K562 (cell line): ENCODE data around the gene PRKAG2. TPM values are rescaled to one million over a fixed set of nuclear protein-coding genes. Genes with fewer than 3 reads are reported as not detected.

Experiments
- ATAC-seq: fragments of 200-7000 bp; cut with Tn5 transposase; 3 replicates; pipeline ENCODE4 v1.9.1; 2020; ENCODE audit warnings: moderate library complexity
- BruUV-seq: library from RNA; stranded (reverse); fragments of 400-500 nt; replicated peaks from 2 replicates; lab custom pipeline; 2021; lab: Mats Ljungman, UMichigan
- CTCF ChIA-PET: fragments of 300-600 bp; formaldehyde crosslinking; extraction: SDS; loops from one replicate; lab custom pipeline; 2021; ENCODE audit warnings: low intra/inter-chr PET ratio; lab: Yijun Ruan, JAX
- POLR2A ChIA-PET: fragments of 300-600, 350-650 bp; sonication (Branson Sonifier 250); formaldehyde crosslinking; extraction: SDS; loops from one replicate; lab custom pipeline; 2021; ENCODE audit warnings: antibody characterized with exemption, inconsistent platforms; lab: Yijun Ruan, JAX
- DNase-seq, 4 experiments: peaks; one replicate each; pipeline versions ENCODE4 v3.0.0 to v3.0.0-alpha.2; 2011 to 2018; ENCODE audit warnings: low spot score in 3 of 4, mixed read lengths in 3 of 4; ENCODE audit errors: extremely low read depth in 1 of 4
- FAIRE-seq: peaks from 2 replicates; lab custom pipeline; 2011; peaks lifted over from hg19 to GRCh38; lab: Jason Lieb, UNC
- H2AFZ ChIP-seq: 2 replicates; pipeline ENCODE4 v1.6.0; 2011; ENCODE audit warnings: low read depth, low read length, control low read depth, inconsistent platforms
- H3K27ac ChIP-seq: fragments of 200-600 bp; 3 replicates; pipeline ENCODE4 v1.8.0; 2011; ENCODE audit warnings: low read depth, mild to moderate bottlenecking, control low read depth, inconsistent platforms, low read length, moderate library complexity, mixed read lengths; ENCODE audit errors: extremely low read depth
- H3K27me3 ChIP-seq, 2 experiments: fragments of 300-600 bp in 1 of 2; 2 replicates in 1 of 2; 3 replicates in 1 of 2; pipeline versions ENCODE4 v1.6.0 to v1.8.0; 2011; ENCODE audit warnings: inconsistent platforms in 2 of 2, low read length in 2 of 2, mild to moderate bottlenecking in 1 of 2, mixed read lengths in 1 of 2, moderate library complexity in 1 of 2; ENCODE audit not compliant: control insufficient read depth in 2 of 2, insufficient read depth in 2 of 2
- H3K36me3 ChIP-seq: fragments of 300-600 bp; 3 replicates; pipeline ENCODE4 v1.8.0; 2011; ENCODE audit warnings: mild to moderate bottlenecking, low read length, inconsistent platforms; ENCODE audit not compliant: control insufficient read depth, insufficient read depth
- H3K4me1 ChIP-seq, 2 experiments: fragments of 200-600 bp in 1 of 2; replicated peaks in 1 of 2; 2 replicates in 1 of 2; 3 replicates in 1 of 2; pipeline versions ENCODE4 v1.5.1 to v1.8.0; 2011; ENCODE audit warnings: inconsistent platforms in 2 of 2, low read length in 2 of 2, mild to moderate bottlenecking in 1 of 2, mixed read lengths in 1 of 2, moderate library complexity in 1 of 2; ENCODE audit not compliant: control insufficient read depth in 2 of 2, insufficient read depth in 2 of 2
- H3K4me2 ChIP-seq: 2 replicates; pipeline ENCODE4 v1.6.1; 2011; ENCODE audit warnings: low read length, control low read depth, inconsistent platforms, mixed read lengths; ENCODE audit not compliant: insufficient read depth
- H3K4me3 ChIP-seq: fragments of 200-600 bp; sonication (generic), shearing (Covaris generic); 2 replicates; pipeline ENCODE4 v1.5.1; 2016; ENCODE audit warnings: control low read depth, inconsistent platforms
- H3K79me2 ChIP-seq: fragments of 200-600 bp; 3 replicates; pipeline ENCODE4 v1.8.0; 2011; ENCODE audit warnings: low read length, inconsistent platforms; ENCODE audit not compliant: control insufficient read depth, insufficient read depth
- H3K9ac ChIP-seq, 2 experiments: 2 replicates each; pipeline versions ENCODE4 v1.6.0 to v1.6.1; 2011; ENCODE audit warnings: low read depth in 2 of 2, low read length in 2 of 2, control low read depth in 1 of 2, inconsistent platforms in 1 of 2, mild to moderate bottlenecking in 1 of 2, mixed read lengths in 1 of 2; ENCODE audit not compliant: insufficient read depth in 1 of 2
- H3K9me1 ChIP-seq: one replicate; pipeline ENCODE4 v1.6.0; 2011; ENCODE audit warnings: inconsistent platforms, mild to moderate bottlenecking, low read length, moderate library complexity; ENCODE audit not compliant: control insufficient read depth, insufficient read depth
- H3K9me3 ChIP-seq: replicated peaks from 2 replicates; pipeline ENCODE4 v1.5.1; 2011; ENCODE audit warnings: low read depth, low read length, inconsistent platforms; ENCODE audit not compliant: control insufficient read depth, insufficient read depth
- H4K20me1 ChIP-seq: replicated peaks from 2 replicates; pipeline ENCODE4 v1.6.1; 2011; ENCODE audit warnings: low read length, inconsistent platforms, mixed read lengths; ENCODE audit not compliant: control insufficient read depth, insufficient read depth
- ATF1 ChIP-seq, 2 experiments: fragments of 450-650 bp in 1 of 2; IDR thresholded peaks; 2 replicates each; pipeline ENCODE4 v1.6.1; 2016; ENCODE audit warnings: missing compliant biosample characterization in 1 of 2, missing genetic modification characterization in 1 of 2
- BACH1 ChIP-seq: fragments of 200-800 bp; sonication (Bioruptor generic); IDR thresholded peaks from 2 replicates; pipeline ENCODE4 v1.6.1; 2016; ENCODE audit warnings: missing genetic modification characterization, missing compliant biosample characterization
- CBFA2T3 ChIP-seq: fragments of 450-650 bp; IDR thresholded peaks from 2 replicates; pipeline ENCODE4 v1.6.1; 2017
- DEAF1 ChIP-seq: fragments of 450-650 bp; formaldehyde crosslinking; IDR thresholded peaks from 2 replicates; pipeline ENCODE4 v1.4.0; 2020; ENCODE audit warnings: mild to moderate bottlenecking, moderate library complexity
- DNMT1 ChIP-seq: fragments of 450-650 bp; IDR thresholded peaks from 2 replicates; pipeline ENCODE4 v1.6.1; 2016; ENCODE audit warnings: antibody characterized with exemption, mild to moderate bottlenecking
- ESRRA ChIP-seq: fragments of 450-650 bp; IDR thresholded peaks from 2 replicates; pipeline ENCODE4 v1.6.1; 2014; ENCODE audit warnings: low read depth, mild to moderate bottlenecking, moderate library complexity, borderline replicate concordance
- MAFF ChIP-seq: IDR thresholded peaks from 2 replicates; pipeline ENCODE4 v1.6.1; 2012; ENCODE audit warnings: low read length, improper control_type of control experiment
- MYC ChIP-seq, 2 experiments: fragments of 250-450 bp in 1 of 2; sonication (Bioruptor Pico) in 1 of 2; IDR thresholded peaks; 2 replicates each; pipeline versions ENCODE4 v1.5.1 to v1.6.1; 2012 to 2021; ENCODE audit warnings: low read depth in 2 of 2, borderline replicate concordance in 1 of 2, improper control_type of control experiment in 1 of 2, low read length in 1 of 2, mild to moderate bottlenecking in 1 of 2, moderate library complexity in 1 of 2
- NCOA6 ChIP-seq: fragments of 450-650 bp; IDR thresholded peaks from 2 replicates; pipeline ENCODE4 v1.6.1; 2017; ENCODE audit warnings: mild to moderate bottlenecking
- NEUROD1 ChIP-seq: fragments of 150-350 bp; IDR thresholded peaks from 2 replicates; pipeline ENCODE4 v1.6.1; 2014; ENCODE audit warnings: borderline replicate concordance, low read length, low read depth; ENCODE audit not compliant: partially characterized antibody
- NFIC ChIP-seq: fragments of 450-650 bp; IDR thresholded peaks from 2 replicates; pipeline ENCODE4 v1.6.1; 2017; ENCODE audit warnings: mild to moderate bottlenecking, inconsistent platforms
- PKNOX1 ChIP-seq: fragments of 450-650 bp; IDR thresholded peaks from 2 replicates; pipeline ENCODE4 v1.6.1; 2016
- POLR2G ChIP-seq: fragments of 200-400 bp; formaldehyde crosslinking; IDR thresholded peaks from 2 replicates; pipeline ENCODE4 v1.6.1; 2017; ENCODE audit warnings: low read depth, mild to moderate bottlenecking, antibody characterized with exemption, low read length, moderate library complexity
- SPI1 ChIP-seq: IDR thresholded peaks from 2 replicates; pipeline ENCODE4 v1.6.1; 2011; ENCODE audit warnings: low read depth, low read length, control low read depth, borderline replicate concordance
- STAG1 ChIP-seq: sonication (generic); formaldehyde crosslinking; IDR thresholded peaks from 2 replicates; pipeline ENCODE4 v1.5.0; 2020; ENCODE audit warnings: missing genetic modification reagents, borderline replicate concordance
- ZEB2 ChIP-seq: fragments of 450-650 bp; IDR thresholded peaks from 2 replicates; pipeline ENCODE4 v1.6.1; 2016
- ZNF12 ChIP-seq: sonication (generic); formaldehyde crosslinking; IDR thresholded peaks from 2 replicates; pipeline ENCODE4 v1.4.0; 2020; ENCODE audit warnings: mild to moderate bottlenecking, missing genetic modification reagents
- ZNF232 ChIP-seq: sonication (generic); formaldehyde crosslinking; IDR thresholded peaks from 2 replicates; pipeline ENCODE4 v1.8.0; 2022; ENCODE audit warnings: mild to moderate bottlenecking, missing genetic modification reagents
- ZNF239 ChIP-seq: fragments of 250-450 bp; sonication (Bioruptor Pico); IDR thresholded peaks from 2 replicates; pipeline ENCODE4 v1.4.0; 2020; ENCODE audit warnings: mild to moderate bottlenecking
- ZNF3 ChIP-seq: fragments of 250-450 bp; sonication (Bioruptor Pico); IDR thresholded peaks from 2 replicates; pipeline ENCODE4 v1.5.0; 2021; ENCODE audit warnings: mild to moderate bottlenecking, moderate library complexity
- WGBS: fragments of 100-300 bp; shearing (Covaris generic); methylation state at CpG from one replicate; pipeline ENCODE4 v1.1.6; 2016; ENCODE audit warnings: low coverage, mixed read lengths; ENCODE audit not compliant: insufficient coverage; ENCODE audit errors: missing lambda C conversion rate; 5-methylcytosine and 5-hydroxymethylcytosine counted together
- in situ Hi-C: fragments of 300-500 bp; cut with MboI; formaldehyde crosslinking; loops from 4 replicates; pipeline ENCODE4 v1.15.0; 2018; ENCODE audit warnings: inconsistent platforms, mixed read lengths
- intact Hi-C: fragments of 100-400 bp; cut with micrococcal nuclease; formaldehyde crosslinking; loops from 2 replicates; pipeline ENCODE4 v1.14.2; 2022
- polyA plus RNA-seq, 8 experiments: library from polyadenylated mRNA; depleted of rRNA in 4 of 8; stranded (reverse) in 5 of 8; unstranded in 3 of 8; fragments of >200 nt; fragmentation: Nextera tagmentation in 2 of 8; fragmentation: Illumina TruSeq in 1 of 8; extraction: Ambion mirVana in 2 of 8; extraction: Trizol in 1 of 8; gene quantifications; 2 replicates each; pipeline versions ENCODE4 v1.2.1 to v1.2.3, GENCODE V29; 2011 to 2014; ENCODE audit warnings: inconsistent platforms in 1 of 8, missing spikeins in 1 of 8
- total RNA-seq, 7 experiments: library from RNA; depleted of rRNA in 6 of 7; stranded (reverse); fragments of >200 nt in 6 of 7; fragmentation: Illumina TruSeq in 2 of 7; extraction: Trizol in 2 of 7; gene quantifications; 2 replicates each; pipeline versions ENCODE4 v1.2.1 to v1.2.3, GENCODE V29; 2011 to 2021; ENCODE audit warnings: low replicate concordance in 1 of 7
- TF ChIP-seq, protein P1 (sequence below): fragments of 450-650 bp; IDR thresholded peaks from 2 replicates; pipeline ENCODE4 v1.6.1; 2014; ENCODE audit warnings: low read depth, mild to moderate bottlenecking, moderate library complexity, borderline replicate concordance

Gene PRKAG2
- total and polyA plus RNA-seq, 9 of the 15 experiments (the other 6 are each of a cell fraction or from before 2014, with no cell fraction given): 0.99 to 5.6 (median 3.3) TPM

GRCh38 chr7:151761231-151761630 is 115.7 kb downstream of the PRKAG2 start:
- intact Hi-C loops (loop anchor here (2.0 kb wide), 1 partner anchor 446 kb away; no protein-coding TSS in a partner anchor), in situ Hi-C loops (no loop called here)
- FAIRE-seq (no peak), ATAC-seq (peak; percentile 53), DNase-seq (peak in 2 of 4 experiments; percentile 18 to 42)
- WGBS: 8% methylated on average over 3 of the region's 3 CpGs
- Histone ChIP-seq H4K20me1 (peaks cover 10% of the 10 kb centered on the region), H3K9me1 (no peaks in the 10 kb centered on the region), H3K4me1 (peaks cover 0 to 2% of the 10 kb centered on the region in 2 experiments; a peak in 2 of 5 replicates), H3K4me3 (no peak overlapping the region), H3K27ac (no peak overlapping the region), H3K79me2 (no peaks in the 10 kb centered on the region), H3K9ac (no peak overlapping the region), H3K36me3 (no peaks in the 10 kb centered on the region), H2AFZ (no peak overlapping the region), H3K4me2 (no peak overlapping the region), H3K27me3 (peaks cover 42 to 80% of the 10 kb centered on the region in 2 experiments), H3K9me3 (no peaks in the 10 kb centered on the region)
- POLR2A ChIA-PET: interaction anchor here (1.5 kb wide), 1 partner anchor 16 kb away, joined by 4 read pairs; no protein-coding TSS in a partner anchor
- BruUV-seq: no TSS peak
- CTCF ChIA-PET: no interaction called here
- no peak for TF ChIP-seq NEUROD1
- no peak for TF ChIP-seq ZNF3 (CRISPR knock-in tag)
- no peak for TF ChIP-seq POLR2G
- no peak for TF ChIP-seq MYC (IDR thresholded peaks at IDR 0.05; ENCODE audit: low read depth, low read length)
- no peak for TF ChIP-seq MYC (CRISPR knock-in tag; IDR thresholded peaks at IDR 0.05; ENCODE audit: borderline replicate concordance, low read depth)
- TF ChIP-seq ZEB2: 0 out of 2 replicates have a peak, but pooled peaks have one; percentile 32
- TF ChIP-seq, protein P1, sequence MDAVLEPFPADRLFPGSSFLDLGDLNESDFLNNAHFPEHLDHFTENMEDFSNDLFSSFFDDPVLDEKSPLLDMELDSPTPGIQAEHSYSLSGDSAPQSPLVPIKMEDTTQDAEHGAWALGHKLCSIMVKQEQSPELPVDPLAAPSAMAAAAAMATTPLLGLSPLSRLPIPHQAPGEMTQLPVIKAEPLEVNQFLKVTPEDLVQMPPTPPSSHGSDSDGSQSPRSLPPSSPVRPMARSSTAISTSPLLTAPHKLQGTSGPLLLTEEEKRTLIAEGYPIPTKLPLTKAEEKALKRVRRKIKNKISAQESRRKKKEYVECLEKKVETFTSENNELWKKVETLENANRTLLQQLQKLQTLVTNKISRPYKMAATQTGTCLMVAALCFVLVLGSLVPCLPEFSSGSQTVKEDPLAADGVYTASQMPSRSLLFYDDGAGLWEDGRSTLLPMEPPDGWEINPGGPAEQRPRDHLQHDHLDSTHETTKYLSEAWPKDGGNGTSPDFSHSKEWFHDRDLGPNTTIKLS: no peak
- TF ChIP-seq NFIC: no peak
- no peak for TF ChIP-seq ZNF232 (CRISPR knock-in tag)
- no peak for TF ChIP-seq DNMT1
- TF ChIP-seq STAG1 (CRISPR knock-in tag): no peak
- peak; percentile 71; the same call in 1 of the 2 replicates for TF ChIP-seq PKNOX1
- TF ChIP-seq ZNF239 (CRISPR knock-in tag): no peak
- no peak for TF ChIP-seq ZNF12 (CRISPR knock-in tag)
- TF ChIP-seq CBFA2T3: no peak
- TF ChIP-seq SPI1: 0 out of 2 replicates have a peak, but pooled peaks have one; percentile 31
- TF ChIP-seq ATF1 (CRISPR knock-in tag; IDR thresholded peaks at IDR 0.05): no peak
- TF ChIP-seq ATF1 (tag; IDR thresholded peaks at IDR 0.05): no peak
- TF ChIP-seq BACH1 (tag): no peak
- TF ChIP-seq DEAF1 (CRISPR knock-in tag): no peak
- TF ChIP-seq NCOA6: no peak
- TF ChIP-seq MAFF: no peak
- peak; percentile 28; the same call in 1 of the 2 replicates for TF ChIP-seq ESRRA
